Measurements from ENCODE around the gene TTC7B.
A peak's percentile ranks its signal among the peaks of the same experiment; 100 is the strongest.

DNA sequence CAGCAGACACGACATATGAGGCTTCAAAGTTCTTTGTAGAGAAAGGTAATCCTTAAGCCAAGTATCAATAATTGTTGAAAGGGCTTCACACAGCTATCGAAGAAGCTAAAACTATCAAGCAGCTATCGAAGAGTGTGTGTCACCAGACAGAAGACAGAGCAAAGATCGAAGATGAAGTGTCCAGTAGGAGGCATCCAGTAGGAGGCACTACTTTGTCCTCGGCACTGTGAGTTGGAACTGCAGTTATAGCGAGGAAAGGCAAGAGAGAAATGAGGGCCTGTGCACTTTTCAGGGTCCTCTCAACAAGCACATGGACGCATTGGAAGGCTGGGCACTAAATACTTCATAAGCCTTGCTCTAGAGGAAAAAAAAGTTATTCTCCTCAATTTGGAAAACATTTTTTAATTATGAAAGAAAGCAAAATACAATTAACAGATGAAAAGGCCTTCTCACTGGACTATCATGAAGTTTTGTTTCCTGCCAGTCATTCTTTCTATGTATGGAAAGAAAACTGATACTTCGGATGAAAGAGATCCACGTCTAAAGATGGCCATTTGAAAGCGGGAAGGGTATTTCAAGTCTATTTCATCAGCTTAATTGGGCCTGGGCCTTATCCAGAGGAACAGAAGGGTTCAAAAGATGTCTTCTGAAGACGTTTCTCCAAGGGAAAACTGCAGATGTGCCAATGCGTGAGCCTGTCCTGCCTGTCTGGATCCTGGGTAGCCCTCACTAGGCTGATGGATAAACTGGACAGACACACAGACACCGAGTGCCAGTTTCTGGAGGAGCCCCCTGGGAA is 244.9 kb downstream of the TTC7B start:
- TF ChIP-seq, protein P1, sequence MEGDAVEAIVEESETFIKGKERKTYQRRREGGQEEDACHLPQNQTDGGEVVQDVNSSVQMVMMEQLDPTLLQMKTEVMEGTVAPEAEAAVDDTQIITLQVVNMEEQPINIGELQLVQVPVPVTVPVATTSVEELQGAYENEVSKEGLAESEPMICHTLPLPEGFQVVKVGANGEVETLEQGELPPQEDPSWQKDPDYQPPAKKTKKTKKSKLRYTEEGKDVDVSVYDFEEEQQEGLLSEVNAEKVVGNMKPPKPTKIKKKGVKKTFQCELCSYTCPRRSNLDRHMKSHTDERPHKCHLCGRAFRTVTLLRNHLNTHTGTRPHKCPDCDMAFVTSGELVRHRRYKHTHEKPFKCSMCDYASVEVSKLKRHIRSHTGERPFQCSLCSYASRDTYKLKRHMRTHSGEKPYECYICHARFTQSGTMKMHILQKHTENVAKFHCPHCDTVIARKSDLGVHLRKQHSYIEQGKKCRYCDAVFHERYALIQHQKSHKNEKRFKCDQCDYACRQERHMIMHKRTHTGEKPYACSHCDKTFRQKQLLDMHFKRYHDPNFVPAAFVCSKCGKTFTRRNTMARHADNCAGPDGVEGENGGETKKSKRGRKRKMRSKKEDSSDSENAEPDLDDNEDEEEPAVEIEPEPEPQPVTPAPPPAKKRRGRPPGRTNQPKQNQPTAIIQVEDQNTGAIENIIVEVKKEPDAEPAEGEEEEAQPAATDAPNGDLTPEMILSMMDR (conservative IDR thresholded peaks at IDR 0.05; ENCODE audit: low read depth in 2 of 2) = peak; percentile 40 to 60
- no peak for TF ChIP-seq JUNB (IDR thresholded peaks at IDR 0.05; ENCODE audit: unreplicated experiment)
- no peak for TF ChIP-seq EZH2phosphoT487 (IDR thresholded peaks at IDR 0.05; ENCODE audit: unreplicated experiment)
- no peak for TF ChIP-seq CREB1 (CRISPR knock-in tag; IDR thresholded peaks at IDR 0.05; ENCODE audit: low read depth)
- TF ChIP-seq POLR2AphosphoS5 (IDR thresholded peaks at IDR 0.05; ENCODE audit: low read depth) = no peak
- no peak for TF ChIP-seq ZNF114 (CRISPR knock-in tag; IDR thresholded peaks at IDR 0.05)
- TF ChIP-seq, protein P2, sequence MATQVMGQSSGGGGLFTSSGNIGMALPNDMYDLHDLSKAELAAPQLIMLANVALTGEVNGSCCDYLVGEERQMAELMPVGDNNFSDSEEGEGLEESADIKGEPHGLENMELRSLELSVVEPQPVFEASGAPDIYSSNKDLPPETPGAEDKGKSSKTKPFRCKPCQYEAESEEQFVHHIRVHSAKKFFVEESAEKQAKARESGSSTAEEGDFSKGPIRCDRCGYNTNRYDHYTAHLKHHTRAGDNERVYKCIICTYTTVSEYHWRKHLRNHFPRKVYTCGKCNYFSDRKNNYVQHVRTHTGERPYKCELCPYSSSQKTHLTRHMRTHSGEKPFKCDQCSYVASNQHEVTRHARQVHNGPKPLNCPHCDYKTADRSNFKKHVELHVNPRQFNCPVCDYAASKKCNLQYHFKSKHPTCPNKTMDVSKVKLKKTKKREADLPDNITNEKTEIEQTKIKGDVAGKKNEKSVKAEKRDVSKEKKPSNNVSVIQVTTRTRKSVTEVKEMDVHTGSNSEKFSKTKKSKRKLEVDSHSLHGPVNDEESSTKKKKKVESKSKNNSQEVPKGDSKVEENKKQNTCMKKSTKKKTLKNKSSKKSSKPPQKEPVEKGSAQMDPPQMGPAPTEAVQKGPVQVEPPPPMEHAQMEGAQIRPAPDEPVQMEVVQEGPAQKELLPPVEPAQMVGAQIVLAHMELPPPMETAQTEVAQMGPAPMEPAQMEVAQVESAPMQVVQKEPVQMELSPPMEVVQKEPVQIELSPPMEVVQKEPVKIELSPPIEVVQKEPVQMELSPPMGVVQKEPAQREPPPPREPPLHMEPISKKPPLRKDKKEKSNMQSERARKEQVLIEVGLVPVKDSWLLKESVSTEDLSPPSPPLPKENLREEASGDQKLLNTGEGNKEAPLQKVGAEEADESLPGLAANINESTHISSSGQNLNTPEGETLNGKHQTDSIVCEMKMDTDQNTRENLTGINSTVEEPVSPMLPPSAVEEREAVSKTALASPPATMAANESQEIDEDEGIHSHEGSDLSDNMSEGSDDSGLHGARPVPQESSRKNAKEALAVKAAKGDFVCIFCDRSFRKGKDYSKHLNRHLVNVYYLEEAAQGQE (IDR thresholded peaks at IDR 0.05; ENCODE audit: unreplicated experiment) = no peak
- no peak for TF ChIP-seq EZH2 (IDR thresholded peaks at IDR 0.05; ENCODE audit: low read depth, unreplicated experiment)
- no peak for TF ChIP-seq STAT1 (IDR thresholded peaks at IDR 0.05; ENCODE audit: unreplicated experiment)
- TF ChIP-seq NANOG (IDR thresholded peaks at IDR 0.05; ENCODE audit: borderline replicate concordance) = no peak

Data from GM23338 (cell line).